Left ventricle myocardium inferior (tissue), 1 donor: ENCODE data around the gene QSOX1. TPM values are rescaled to one million over a fixed set of nuclear protein-coding genes. Genes with fewer than 3 reads are reported as not detected.

Source experiments
- DNase-seq: peaks from one replicate; pipeline ENCODE4 v3.0.0-alpha.2; 2020
- H3K27ac ChIP-seq: fragments of 200-600 bp; replicated peaks from 2 replicates; pipeline ENCODE4 v1.8.0; 2021
- H3K27me3 ChIP-seq: fragments of 200-600 bp; 2 replicates; pipeline ENCODE4 v1.8.0; 2021; ENCODE audit warnings: low read depth
- H3K36me3 ChIP-seq: fragments of 200-600 bp; 2 replicates; pipeline ENCODE4 v1.8.0; 2021
- H3K4me1 ChIP-seq: fragments of 200-600 bp; 2 replicates; pipeline ENCODE4 v1.8.0; 2021
- H3K4me3 ChIP-seq: fragments of 200-600 bp; 2 replicates; pipeline ENCODE4 v1.8.0; 2021; ENCODE audit warnings: mild to moderate bottlenecking, moderate library complexity
- H3K9me3 ChIP-seq: fragments of 200-600 bp; replicated peaks from 2 replicates; pipeline ENCODE4 v1.8.0; 2021
- intact Hi-C: fragments of 100-400 bp; cut with micrococcal nuclease; formaldehyde crosslinking; loops from one replicate; pipeline ENCODE4 v1.11.0; 2022
- total RNA-seq: library from RNA; stranded (reverse); fragmentation: NEBNext Ultra II Directional; extraction: Animal tissue kit (Norgen Biotek cat#: 25700); gene quantifications from one replicate; pipeline ENCODE4 v1.2.1, GENCODE V29; 2021
- TF ChIP-seq, protein P1 (sequence below): fragments of 200-600 bp; IDR thresholded peaks from 2 replicates; pipeline ENCODE4 v1.8.0; 2021; ENCODE audit warnings: antibody characterized with exemption, mild to moderate bottlenecking, borderline replicate concordance
- donor health status: DM: no; HTN: yes; CAD: no; lungs with severe emphysema.

Gene QSOX1
- total RNA-seq, 1 donor from 2014 or later: 102 TPM

DNA sequence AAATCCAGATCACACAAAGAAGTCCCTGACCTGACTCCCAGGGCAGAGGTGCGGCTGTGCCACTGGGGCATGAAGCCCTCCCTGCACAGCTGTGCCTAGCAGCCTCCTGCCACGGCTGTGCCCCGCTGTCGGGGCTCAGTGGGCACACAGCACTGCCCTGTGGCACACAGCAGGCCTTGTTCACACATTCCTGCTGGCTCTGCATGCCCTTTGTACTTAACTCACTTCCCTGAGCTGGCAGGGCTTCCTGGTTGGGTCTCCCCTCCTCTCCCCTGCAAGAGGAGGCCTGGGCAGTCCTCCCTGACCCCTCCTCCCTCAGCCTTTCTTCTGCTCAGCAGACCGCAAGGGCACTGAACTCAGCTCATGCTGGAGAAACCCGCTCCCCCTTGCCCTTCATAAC is 90.2 kb downstream of the QSOX1 start:
- Histone ChIP-seq H3K9me3 (no peaks in the 10 kb centered on the region), H3K4me3 (no peak overlapping the region), H3K27me3 (peaks cover 96% of the 10 kb centered on the region), H3K36me3 (no peaks in the 10 kb centered on the region), H3K27ac (no peak overlapping the region), H3K4me1 (no peaks in the 10 kb centered on the region)
- TF ChIP-seq, protein P1, sequence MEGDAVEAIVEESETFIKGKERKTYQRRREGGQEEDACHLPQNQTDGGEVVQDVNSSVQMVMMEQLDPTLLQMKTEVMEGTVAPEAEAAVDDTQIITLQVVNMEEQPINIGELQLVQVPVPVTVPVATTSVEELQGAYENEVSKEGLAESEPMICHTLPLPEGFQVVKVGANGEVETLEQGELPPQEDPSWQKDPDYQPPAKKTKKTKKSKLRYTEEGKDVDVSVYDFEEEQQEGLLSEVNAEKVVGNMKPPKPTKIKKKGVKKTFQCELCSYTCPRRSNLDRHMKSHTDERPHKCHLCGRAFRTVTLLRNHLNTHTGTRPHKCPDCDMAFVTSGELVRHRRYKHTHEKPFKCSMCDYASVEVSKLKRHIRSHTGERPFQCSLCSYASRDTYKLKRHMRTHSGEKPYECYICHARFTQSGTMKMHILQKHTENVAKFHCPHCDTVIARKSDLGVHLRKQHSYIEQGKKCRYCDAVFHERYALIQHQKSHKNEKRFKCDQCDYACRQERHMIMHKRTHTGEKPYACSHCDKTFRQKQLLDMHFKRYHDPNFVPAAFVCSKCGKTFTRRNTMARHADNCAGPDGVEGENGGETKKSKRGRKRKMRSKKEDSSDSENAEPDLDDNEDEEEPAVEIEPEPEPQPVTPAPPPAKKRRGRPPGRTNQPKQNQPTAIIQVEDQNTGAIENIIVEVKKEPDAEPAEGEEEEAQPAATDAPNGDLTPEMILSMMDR: no peak
- DNase-seq: no peak
- intact Hi-C loops: no loop called here

DNA sequence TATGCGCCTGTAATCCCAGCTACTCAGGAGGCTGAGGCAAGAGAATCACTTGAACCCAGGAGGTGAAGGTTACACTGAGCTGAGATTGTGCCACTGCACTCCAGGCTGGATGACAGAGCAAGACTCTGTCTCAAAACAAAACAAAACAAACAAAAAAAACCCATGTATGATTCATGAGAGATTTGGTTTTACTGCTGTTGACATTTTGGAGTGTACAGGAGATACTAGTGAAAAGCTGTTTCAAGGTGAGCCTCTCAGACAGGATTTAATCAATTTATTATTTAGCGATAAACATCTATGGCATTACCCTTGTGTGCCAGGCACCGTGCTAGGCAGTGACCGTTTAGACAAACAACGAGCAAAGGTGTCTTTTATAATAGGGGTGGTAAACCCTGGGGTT is 91.9 kb downstream of the QSOX1 start:
- H3K36me3 ChIP-seq: no peaks in the 10 kb centered on the region
- no peak overlapping the region for H3K4me3 ChIP-seq
- DNase-seq: no peak
- TF ChIP-seq, protein P1: no peak
- H3K27ac ChIP-seq: no peak overlapping the region
- H3K9me3 ChIP-seq: no peaks in the 10 kb centered on the region
- intact Hi-C loops: no loop called here
- H3K27me3 ChIP-seq: peaks cover 89% of the 10 kb centered on the region
- no peaks in the 10 kb centered on the region for H3K4me1 ChIP-seq

DNA sequence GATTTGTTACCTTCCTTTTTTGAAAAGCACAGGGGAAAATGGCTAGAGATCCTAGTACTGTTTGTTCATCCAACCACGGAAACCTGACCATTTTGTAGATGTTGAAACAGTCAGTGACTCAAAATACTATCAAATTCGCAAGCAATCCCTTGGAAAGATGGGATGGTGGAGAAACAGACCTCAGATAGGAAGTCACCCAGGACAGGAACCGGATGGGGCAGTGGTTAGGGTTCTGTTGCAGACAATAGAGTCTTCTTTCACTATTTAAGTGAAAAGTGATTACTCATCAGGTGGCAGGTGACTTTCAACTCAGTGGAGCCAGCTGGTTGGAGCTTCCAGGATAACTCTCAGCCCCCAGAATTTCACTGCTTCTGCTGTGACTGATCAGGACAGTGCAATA is 92.4 kb downstream of the QSOX1 start:
- H3K27ac ChIP-seq: no peak overlapping the region
- H3K36me3 ChIP-seq: no peaks in the 10 kb centered on the region
- intact Hi-C loops: no loop called here
- H3K4me3 ChIP-seq: no peak overlapping the region
- TF ChIP-seq, protein P1: no peak
- no peaks in the 10 kb centered on the region for H3K9me3 ChIP-seq
- peaks cover 87% of the 10 kb centered on the region for H3K27me3 ChIP-seq
- no peak for DNase-seq
- H3K4me1 ChIP-seq: no peaks in the 10 kb centered on the region

DNA sequence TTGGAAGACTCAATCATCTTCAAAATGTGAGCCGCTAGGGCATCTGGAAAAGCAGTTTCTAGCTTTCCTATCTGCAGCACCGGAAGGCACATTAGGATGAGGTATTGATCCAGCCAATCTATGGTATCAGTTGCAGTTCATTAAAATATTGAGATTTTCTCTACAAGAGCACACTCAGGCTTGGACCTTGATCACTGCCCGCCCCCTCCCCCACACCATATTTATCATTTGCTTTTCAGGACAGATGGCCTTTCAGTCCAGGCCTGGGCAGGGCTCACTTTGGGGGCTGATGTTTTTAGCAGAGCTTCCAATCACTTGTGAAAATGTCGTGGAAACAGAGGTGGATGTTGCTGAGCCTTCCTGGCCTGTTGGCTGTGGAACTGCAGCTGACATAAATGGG is 92.9 kb downstream of the QSOX1 start:
- Histone ChIP-seq H3K27me3 (peaks cover 87% of the 10 kb centered on the region), H3K4me3 (no peak overlapping the region), H3K9me3 (no peaks in the 10 kb centered on the region), H3K4me1 (no peaks in the 10 kb centered on the region), H3K36me3 (no peaks in the 10 kb centered on the region), H3K27ac (no peak overlapping the region)
- TF ChIP-seq, protein P1: no peak
- DNase-seq: no peak
- intact Hi-C loops: no loop called here

DNA sequence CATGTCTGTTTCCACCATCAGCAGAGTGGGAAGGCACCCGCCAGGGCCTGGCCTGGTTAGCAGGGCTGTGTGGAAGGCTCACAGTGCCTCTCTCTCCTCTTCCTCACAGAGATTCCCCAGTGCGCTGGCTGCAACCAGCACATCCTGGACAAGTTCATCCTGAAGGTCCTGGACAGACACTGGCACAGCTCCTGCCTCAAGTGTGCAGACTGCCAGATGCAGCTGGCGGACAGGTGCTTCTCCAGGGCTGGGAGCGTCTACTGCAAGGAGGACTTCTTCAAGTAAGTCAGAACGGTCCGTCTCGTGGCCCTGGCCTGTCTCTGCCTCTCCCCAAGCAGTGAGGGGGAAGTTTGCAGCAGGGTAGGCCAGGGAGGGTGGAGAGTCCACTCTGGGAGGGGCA is 93.5 kb downstream of the QSOX1 start:
- Histone ChIP-seq H3K27ac (no peak overlapping the region), H3K36me3 (no peaks in the 10 kb centered on the region), H3K4me1 (no peaks in the 10 kb centered on the region), H3K27me3 (peaks cover 87% of the 10 kb centered on the region), H3K4me3 (no peak overlapping the region), H3K9me3 (no peaks in the 10 kb centered on the region)
- intact Hi-C loops: no loop called here
- TF ChIP-seq, protein P1: no peak
- DNase-seq: no peak
